KOPT-K1 (cell line): Measurements from ENCODE around the gene THADA.
"Not testable (repeated sequence)": the region's sequence is repeated elsewhere in the genome, so short reads cannot be mapped to it uniquely, and the experiment has no call there.

ENCODE experiments used
- H3K27ac ChIP-seq: fragments of 200-600 bp; sonication (generic); 2 replicates; pipeline ENCODE4 v1.5.1; 2016; ENCODE audit warnings: antibody characterized with exemption, mild to moderate bottlenecking, low read depth, low read length; ENCODE audit not compliant: poor library complexity, severe bottlenecking
- H3K36me3 ChIP-seq: fragments of 200-600 bp; sonication (generic); 2 replicates; pipeline ENCODE4 v1.5.1; 2017; ENCODE audit warnings: antibody characterized with exemption, mild to moderate bottlenecking, low read length, moderate library complexity; ENCODE audit not compliant: insufficient read depth
- H3K9me3 ChIP-seq: fragments of 200-600 bp; sonication (generic); 2 replicates; pipeline ENCODE4 v1.5.1; 2017; ENCODE audit warnings: antibody characterized with exemption, low read length, mild to moderate bottlenecking; ENCODE audit not compliant: insufficient read depth, poor library complexity, severe bottlenecking

The THADA gene

GRCh38 chr2:43387092-43388062 lies 208.5 kb downstream of the THADA start:
- H3K36me3 ChIP-seq: peaks cover 1% of the 10 kb centered on the region; the same call in 1 of the 2 replicates
- H3K9me3 ChIP-seq: no peaks in the 10 kb centered on the region
- no peak overlapping the region for H3K27ac ChIP-seq

- H3K9me3 ChIP-seq, H3K27ac ChIP-seq, H3K36me3 ChIP-seq: not testable (repeated sequence)
Observed at GRCh38 chr2:43386679-43387078, 209.2 kb downstream of the THADA start.

GRCh38 chr2:43384143-43384542 lies 211.7 kb downstream of the THADA start:
- Histone ChIP-seq H3K36me3 (no peaks in the 10 kb centered on the region), H3K9me3 (no peaks in the 10 kb centered on the region), H3K27ac (no peak overlapping the region)

- no peak overlapping the region for H3K27ac ChIP-seq
- H3K9me3 ChIP-seq: no peaks in the 10 kb centered on the region
- H3K36me3 ChIP-seq: no peaks in the 10 kb centered on the region
Observed at GRCh38 chr2:43383533-43383932, 212.3 kb downstream of the THADA start.

- H3K9me3 ChIP-seq: no peaks in the 10 kb centered on the region
- H3K36me3 ChIP-seq: 0 out of 2 replicates have a peak, but pooled peaks cover 5% of the 10 kb centered on the region
- no peak overlapping the region for H3K27ac ChIP-seq
Observed at GRCh38 chr2:43379494-43379893, 216.3 kb downstream of the THADA start.

GRCh38 chr2:43377327-43377726 lies 218.5 kb downstream of the THADA start:
- Histone ChIP-seq H3K27ac (no peak overlapping the region), H3K36me3 (0 out of 2 replicates have a peak, but pooled peaks cover 5% of the 10 kb centered on the region), H3K9me3 (no peaks in the 10 kb centered on the region)

- H3K36me3 ChIP-seq: 0 out of 2 replicates have a peak, but pooled peaks cover 5% of the 10 kb centered on the region
- no peaks in the 10 kb centered on the region for H3K9me3 ChIP-seq
- no peak overlapping the region for H3K27ac ChIP-seq
Observed at GRCh38 chr2:43376523-43377198, 219.2 kb downstream of the THADA start.

- H3K36me3 ChIP-seq: 0 out of 2 replicates have a peak, but pooled peaks cover 5% of the 10 kb centered on the region
- H3K9me3 ChIP-seq: no peaks in the 10 kb centered on the region
- no peak overlapping the region for H3K27ac ChIP-seq
Observed at GRCh38 chr2:43375746-43376522, 219.9 kb downstream of the THADA start.

- Histone ChIP-seq H3K36me3 (0 out of 2 replicates have a peak, but pooled peaks cover 2% of the 10 kb centered on the region), H3K9me3 (no peaks in the 10 kb centered on the region), H3K27ac (no peak overlapping the region)
Observed at GRCh38 chr2:43372416-43373081, 223.3 kb downstream of the THADA start.

- no peaks in the 10 kb centered on the region for H3K36me3 ChIP-seq
- H3K9me3 ChIP-seq: no peaks in the 10 kb centered on the region
- no peak overlapping the region for H3K27ac ChIP-seq
Observed at GRCh38 chr2:43370705-43371104, 225.1 kb downstream of the THADA start.

- Histone ChIP-seq H3K27ac (no peak overlapping the region), H3K36me3 (no peaks in the 10 kb centered on the region), H3K9me3 (no peaks in the 10 kb centered on the region)
Observed at GRCh38 chr2:43370146-43370545, 225.7 kb downstream of the THADA start.

GRCh38 chr2:43368483-43369385 lies 227.1 kb downstream of the THADA start:
- no peaks in the 10 kb centered on the region for H3K36me3 ChIP-seq
- H3K9me3 ChIP-seq: no peaks in the 10 kb centered on the region
- H3K27ac ChIP-seq: no peak overlapping the region

GRCh38 chr2:43367012-43367782 lies 228.6 kb downstream of the THADA start:
- Histone ChIP-seq H3K36me3 (no peaks in the 10 kb centered on the region), H3K9me3 (no peaks in the 10 kb centered on the region), H3K27ac (no peak overlapping the region)
